Natural killer cell (primary cell): ENCODE results near the gene ENTPD5. TPM values are rescaled to one million over a fixed set of nuclear protein-coding genes. Genes with fewer than 3 reads are reported as not detected.

Source experiments
- ATAC-seq, 3 donors: fragments of 150-1000 bp in 2 of 3; fragments of 200-7000 bp in 1 of 3; cut with Tn5 transposase; 1 replicate in 1 of 3; 2 replicates in 2 of 3; pipeline ENCODE4 v1.10.0; 2021; ENCODE audit warnings: mild to moderate bottlenecking in 2 of 3, moderate library complexity in 2 of 3
- DNase-seq, 2 donors: peaks; one replicate each; pipeline versions ENCODE4 v3.0.0 to v3.0.0-alpha.2; 2013 to 2021; ENCODE audit warnings: mixed read lengths in 1 of 2
- H3K27ac ChIP-seq: one replicate; pipeline ENCODE4 v1.5.1; 2013; ENCODE audit warnings: mild to moderate bottlenecking, low read length
- H3K27me3 ChIP-seq: one replicate; pipeline ENCODE4 v1.6.1; 2013; ENCODE audit warnings: low read length; ENCODE audit not compliant: control insufficient read depth, insufficient read depth
- H3K36me3 ChIP-seq: one replicate; pipeline ENCODE4 v1.6.1; 2013; ENCODE audit warnings: low read length; ENCODE audit not compliant: control insufficient read depth, insufficient read depth
- H3K4me1 ChIP-seq: one replicate; pipeline ENCODE4 v1.6.1; 2013; ENCODE audit warnings: low read length; ENCODE audit not compliant: control insufficient read depth, insufficient read depth
- H3K4me3 ChIP-seq: one replicate; pipeline ENCODE4 v1.5.1; 2013; ENCODE audit warnings: low read length
- H3K9me3 ChIP-seq: one replicate; pipeline ENCODE4 v1.6.1; 2013; ENCODE audit warnings: low read length; ENCODE audit not compliant: control insufficient read depth, insufficient read depth
- H3K27ac Mint-ChIP-seq, 2 donors: one replicate each; pipeline ENCODE4 v1.8.0; 2022; ENCODE audit warnings: mild to moderate bottlenecking in 2 of 2, mixed read lengths in 2 of 2, moderate library complexity in 1 of 2
- H3K27me3 Mint-ChIP-seq, 2 donors: one replicate each; pipeline ENCODE4 v1.8.0; 2022; ENCODE audit warnings: low read depth in 2 of 2, mixed read lengths in 2 of 2
- H3K36me3 Mint-ChIP-seq: one replicate; pipeline ENCODE4 v1.8.0; 2022; ENCODE audit warnings: mixed read lengths
- H3K4me1 Mint-ChIP-seq, 2 donors: one replicate each; pipeline ENCODE4 v1.8.0; 2022; ENCODE audit warnings: mixed read lengths in 2 of 2
- H3K4me3 Mint-ChIP-seq: one replicate; pipeline ENCODE4 v1.8.0; 2022; ENCODE audit warnings: mild to moderate bottlenecking, moderate library complexity, mixed read lengths
- H3K9me3 Mint-ChIP-seq, 2 donors: one replicate each; pipeline ENCODE4 v1.8.0; 2022; ENCODE audit warnings: mixed read lengths in 2 of 2
- WGBS: methylation state at CpG from one replicate; pipeline ENCODE4 v1.1.7; 2013; ENCODE audit warnings: missing lambda C conversion rate; ENCODE audit not compliant: insufficient coverage; 5-methylcytosine and 5-hydroxymethylcytosine counted together
- intact Hi-C: fragments of 100-400 bp; cut with micrococcal nuclease; formaldehyde crosslinking; loops from one replicate; pipeline ENCODE4 v1.14.2; 2022
- total RNA-seq, 4 donors: library from RNA; stranded (reverse); fragments of 120-200 nt in 1 of 4; gene quantifications; one replicate each; pipeline versions ENCODE4 v1.2.3 to v1.2.4, GENCODE V29; 2013 to 2022
- TF ChIP-seq, protein P1 (sequence below): fragments of 200-600 bp; IDR thresholded peaks from one replicate; pipeline ENCODE4 v1.8.0; 2022; ENCODE audit warnings: antibody characterized with exemption

ENTPD5 gene
- total RNA-seq, 3 donors from 2014 or later (not counting 1 experiment from before 2014, with no cell fraction given): 8.6 to 15.7 (median 13.0) TPM

DNA sequence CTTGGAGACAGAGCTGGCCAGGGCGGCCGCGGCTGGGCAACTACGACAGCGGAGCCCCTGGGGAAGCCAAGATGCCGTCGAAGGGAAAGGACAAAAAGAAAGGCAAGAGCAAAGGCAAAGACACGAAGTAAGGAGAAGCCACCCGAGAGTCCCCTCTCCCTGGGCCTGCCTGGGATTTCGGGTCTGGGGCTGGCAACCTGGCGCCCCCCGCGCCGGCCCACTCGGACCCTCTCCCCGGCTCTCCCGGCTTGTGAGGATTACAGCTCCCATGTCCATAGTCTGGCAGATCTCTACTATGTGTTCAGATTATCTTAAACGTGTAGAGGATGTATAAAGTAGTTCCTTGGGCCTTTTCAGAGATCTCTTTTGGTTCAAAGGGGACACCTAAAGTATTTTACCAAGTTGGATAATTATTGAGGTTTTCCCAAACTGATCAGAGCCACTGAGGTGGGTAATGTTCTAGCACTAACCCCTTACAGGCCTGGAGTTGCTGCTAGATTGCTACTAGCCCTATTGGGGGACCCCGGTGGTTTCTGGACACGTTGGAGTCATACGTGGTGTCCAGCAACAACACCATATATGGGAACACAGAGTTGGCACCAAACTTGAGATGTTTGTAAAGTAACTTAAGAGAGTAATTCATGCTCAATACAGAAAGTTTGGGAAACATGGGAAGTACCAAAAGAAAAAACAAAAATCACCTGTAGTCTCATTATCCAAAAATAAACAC, 485 bp upstream of the ENTPD5 start:
- Histone ChIP-seq H3K36me3 (no peaks in the 10 kb centered on the region), H3K27ac (peak overlapping the region; percentile 83), H3K27me3 (no peaks in the 10 kb centered on the region), H3K9me3 (no peaks in the 10 kb centered on the region), H3K4me3 (peak overlapping the region; percentile 73), H3K4me1 (peaks cover 14% of the 10 kb centered on the region)
- TF ChIP-seq, protein P1, sequence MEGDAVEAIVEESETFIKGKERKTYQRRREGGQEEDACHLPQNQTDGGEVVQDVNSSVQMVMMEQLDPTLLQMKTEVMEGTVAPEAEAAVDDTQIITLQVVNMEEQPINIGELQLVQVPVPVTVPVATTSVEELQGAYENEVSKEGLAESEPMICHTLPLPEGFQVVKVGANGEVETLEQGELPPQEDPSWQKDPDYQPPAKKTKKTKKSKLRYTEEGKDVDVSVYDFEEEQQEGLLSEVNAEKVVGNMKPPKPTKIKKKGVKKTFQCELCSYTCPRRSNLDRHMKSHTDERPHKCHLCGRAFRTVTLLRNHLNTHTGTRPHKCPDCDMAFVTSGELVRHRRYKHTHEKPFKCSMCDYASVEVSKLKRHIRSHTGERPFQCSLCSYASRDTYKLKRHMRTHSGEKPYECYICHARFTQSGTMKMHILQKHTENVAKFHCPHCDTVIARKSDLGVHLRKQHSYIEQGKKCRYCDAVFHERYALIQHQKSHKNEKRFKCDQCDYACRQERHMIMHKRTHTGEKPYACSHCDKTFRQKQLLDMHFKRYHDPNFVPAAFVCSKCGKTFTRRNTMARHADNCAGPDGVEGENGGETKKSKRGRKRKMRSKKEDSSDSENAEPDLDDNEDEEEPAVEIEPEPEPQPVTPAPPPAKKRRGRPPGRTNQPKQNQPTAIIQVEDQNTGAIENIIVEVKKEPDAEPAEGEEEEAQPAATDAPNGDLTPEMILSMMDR: no peak
- H3K9me3 Mint-ChIP-seq: no peaks in the 10 kb centered on the region
- H3K36me3 Mint-ChIP-seq: no peaks in the 10 kb centered on the region
- H3K4me3 Mint-ChIP-seq: peak overlapping the region; percentile 94
- no peaks in the 10 kb centered on the region for H3K27me3 Mint-ChIP-seq
- peak in 1 of 2 donors; percentile 15 for DNase-seq
- intact Hi-C loops: loop anchor here (2.0 to 10.0 kb wide), 4 partner anchors 65 to 529 kb away; partner anchors contain the start of genes ALDH6A1, COQ6, FAM161B and LIN52
- WGBS: 10% methylated on average over 21 of the region's 21 CpGs
- ATAC-seq: no peak
- H3K27ac Mint-ChIP-seq: peak overlapping the region; percentile 88 to 91
- peaks cover 18 to 20% of the 10 kb centered on the region in 2 donors for H3K4me1 Mint-ChIP-seq

DNA sequence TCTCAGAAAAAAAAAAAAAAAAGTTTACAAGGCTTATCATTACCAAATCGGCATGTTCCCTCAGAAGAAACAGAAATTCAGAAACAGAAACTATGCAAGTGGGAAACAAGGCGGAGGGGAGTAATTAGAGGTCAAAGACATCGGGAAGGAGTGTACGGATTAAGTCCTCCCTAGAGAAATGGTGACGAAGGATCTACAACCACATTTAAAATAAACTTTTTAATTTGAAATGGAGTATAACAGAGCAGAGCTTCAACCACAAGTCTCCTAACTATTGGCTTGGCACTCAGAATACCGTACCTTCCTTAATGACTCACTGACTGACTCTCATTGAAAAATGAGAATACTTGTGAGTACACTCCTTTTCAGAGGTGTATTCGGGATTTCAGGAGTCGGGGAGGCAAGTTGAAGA, 908 bp downstream of the ENTPD5 start:
- peak overlapping the region; percentile 94 for H3K27ac ChIP-seq
- Mint-ChIP-seq H3K27ac (peak overlapping the region; percentile 88 to 91), H3K4me1 (peaks cover 18 to 20% of the 10 kb centered on the region in 2 donors), H3K9me3 (no peaks in the 10 kb centered on the region), H3K27me3 (no peaks in the 10 kb centered on the region), H3K4me3 (peak overlapping the region; percentile 91), H3K36me3 (no peaks in the 10 kb centered on the region)
- TF ChIP-seq, protein P1: no peak
- ATAC-seq: peak in 1 of 3 donors; percentile 28
- no peaks in the 10 kb centered on the region for H3K9me3 ChIP-seq
- intact Hi-C loops: loop anchor here (2.0 to 10.0 kb wide), 4 partner anchors 66 to 527 kb away; partner anchors contain the start of genes ALDH6A1, COQ6, FAM161B and LIN52
- peak in 1 of 2 donors; percentile 53 for DNase-seq
- H3K4me3 ChIP-seq: peak overlapping the region; percentile 97
- H3K27me3 ChIP-seq: no peaks in the 10 kb centered on the region
- peaks cover 14% of the 10 kb centered on the region for H3K4me1 ChIP-seq
- 3% methylated on average over 2 of the region's 8 CpGs for WGBS
- H3K36me3 ChIP-seq: no peaks in the 10 kb centered on the region

DNA sequence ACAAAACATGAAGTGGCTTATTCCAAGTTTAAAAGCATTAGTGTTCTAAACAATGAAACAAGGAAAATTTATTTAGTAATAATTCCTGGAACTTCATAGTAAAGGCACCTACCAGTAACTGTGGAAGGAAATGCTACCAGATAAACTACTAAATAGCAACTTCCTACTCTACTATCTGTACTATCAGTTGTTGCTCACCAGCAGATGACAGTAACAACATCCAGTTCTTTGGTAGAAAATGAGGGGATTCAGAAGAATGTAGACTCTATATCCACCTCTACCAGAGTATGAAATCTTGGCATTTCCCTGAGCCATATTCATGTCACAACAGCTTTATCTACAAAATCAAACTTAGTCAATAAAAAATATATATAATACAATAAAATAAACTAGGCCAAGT, 3.1 kb downstream of the ENTPD5 start:
- no peaks in the 10 kb centered on the region for H3K36me3 ChIP-seq
- Mint-ChIP-seq H3K9me3 (no peaks in the 10 kb centered on the region), H3K4me3 (no peak overlapping the region), H3K4me1 (peaks cover 18 to 20% of the 10 kb centered on the region in 2 donors), H3K27me3 (no peaks in the 10 kb centered on the region), H3K27ac (peak overlapping the region; percentile 11 to 59), H3K36me3 (no peaks in the 10 kb centered on the region)
- TF ChIP-seq, protein P1: no peak
- intact Hi-C loops: loop anchor here (5.0 to 10.0 kb wide), 2 partner anchors 64 to 131 kb away; partner anchors contain the start of genes COQ6, FAM161B and ZNF410
- H3K4me1 ChIP-seq: peaks cover 14% of the 10 kb centered on the region
- DNase-seq (no peak), ATAC-seq (no peak)
- no peaks in the 10 kb centered on the region for H3K9me3 ChIP-seq
- no peak overlapping the region for H3K27ac ChIP-seq
- no peaks in the 10 kb centered on the region for H3K27me3 ChIP-seq
- H3K4me3 ChIP-seq: no peak overlapping the region
